NCI-H2107 treated with DMSO at 0.1 percent for 48 hours (cell line): ENCODE data around the gene OTUD5.

Experiments used
- DNase-seq: peaks from one replicate; lab custom pipeline; 2025; ENCODE audit not compliant: unreplicated experiment; lab: John Stamatoyannopoulos, UW

The OTUD5 gene

GRCh38 chrX:48938721-48939425 lies 18.5 kb downstream of the OTUD5 start:
- no peak for DNase-seq

- DNase-seq: peak; percentile 10
Observed at GRCh38 chrX:48937054-48937907, 20.1 kb downstream of the OTUD5 start.

GRCh38 chrX:48936429-48937053 lies 20.9 kb downstream of the OTUD5 start:
- no peak for DNase-seq

- DNase-seq: no peak
Observed at GRCh38 chrX:48935301-48935670, 22.1 kb downstream of the OTUD5 start.

- no peak for DNase-seq
Observed at GRCh38 chrX:48934581-48935300, 22.7 kb downstream of the OTUD5 start.

GRCh38 chrX:48933757-48934156 lies 23.6 kb downstream of the OTUD5 start:
- DNase-seq: no peak

GRCh38 chrX:48927736-48928382 lies 29.5 kb downstream of the OTUD5 start:
- no peak for DNase-seq

- no peak for DNase-seq
Observed at GRCh38 chrX:48927123-48927522, 30.3 kb downstream of the OTUD5 start.

- no peak for DNase-seq
Observed at GRCh38 chrX:48924270-48924669, 33.1 kb downstream of the OTUD5 start.

GRCh38 chrX:48923771-48924170 lies 33.6 kb downstream of the OTUD5 start:
- no peak for DNase-seq

- DNase-seq: no peak
Observed at GRCh38 chrX:48920718-48921104, 36.7 kb downstream of the OTUD5 start.

- DNase-seq: no peak
Observed at GRCh38 chrX:48919947-48920717, 37.3 kb downstream of the OTUD5 start.

GRCh38 chrX:48919360-48919841 lies 38.0 kb downstream of the OTUD5 start:
- no peak for DNase-seq

GRCh38 chrX:48918643-48919340 lies 38.6 kb downstream of the OTUD5 start, which contains the start of gene PIM2:
TSS of gene PIM2 (minus strand) at chrX:48919024. CDS start at chrX:48918834, 190 bp downstream.
- peak; percentile 97 for DNase-seq

- DNase-seq: no peak
Observed at GRCh38 chrX:48918301-48918642, 39.1 kb downstream of the OTUD5 start.

GRCh38 chrX:48917139-48918001 lies 40.0 kb downstream of the OTUD5 start:
- DNase-seq: peak; percentile 94

- DNase-seq: no peak
Observed at GRCh38 chrX:48914593-48915493, 42.6 kb downstream of the OTUD5 start.
